ENCODE data around the gene ADARB2. TPM values are rescaled to one million over a fixed set of nuclear protein-coding genes. Genes with fewer than 3 reads are reported as not detected.

Gene ADARB2
- total RNA-seq, 1 donor from 2014 or later, result 1.8 TPM

GRCh38 chr10:1395481-1396296, 341.6 kb downstream of the ADARB2 start:
- Mint-ChIP-seq H3K9me3 (no peaks in the 10 kb centered on the region), H3K27ac (ENCODE audit: unreplicated experiment) (no peak overlapping the region), H3K4me3 (no peak overlapping the region), H3K27me3 (ENCODE audit: low read depth) (no peaks in the 10 kb centered on the region), H3K4me1 (peaks cover 11% of the 10 kb centered on the region), H3K36me3 (ENCODE audit: low read depth) (no peaks in the 10 kb centered on the region)
- no peak for TF ChIP-seq CTCF (conservative IDR thresholded peaks at IDR 0.05)
- DNase-seq (ENCODE audit: low read depth, low spot score), result no peak

DNA sequence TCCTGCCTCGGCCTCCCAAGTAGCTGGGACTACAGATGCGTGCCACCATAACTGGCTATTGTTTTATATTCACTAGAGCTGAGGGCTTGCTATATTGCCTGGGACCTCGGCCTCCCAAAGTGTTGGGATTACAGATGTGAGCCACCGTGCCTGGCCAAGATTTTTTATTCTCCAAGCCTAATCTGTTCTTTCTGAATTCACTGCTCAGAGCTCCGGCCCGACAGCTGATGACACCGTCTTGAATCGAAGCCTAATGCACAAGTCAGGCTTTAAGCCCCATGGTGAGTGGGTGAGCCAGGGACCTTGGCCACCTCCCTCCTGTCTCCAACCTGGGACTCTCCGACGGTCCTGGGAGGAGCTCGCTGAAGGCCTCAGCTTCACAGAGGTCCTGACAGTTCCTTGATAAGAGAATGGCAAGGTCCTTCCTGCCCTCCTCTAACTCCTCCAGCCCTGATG, 342.3 kb downstream of the ADARB2 start:
- Mint-ChIP-seq H3K4me1 (peaks cover 11% of the 10 kb centered on the region), H3K9me3 (no peaks in the 10 kb centered on the region), H3K4me3 (no peak overlapping the region), H3K27ac (ENCODE audit: unreplicated experiment) (no peak overlapping the region), H3K27me3 (ENCODE audit: low read depth) (no peaks in the 10 kb centered on the region), H3K36me3 (ENCODE audit: low read depth) (no peaks in the 10 kb centered on the region)
- no peak for TF ChIP-seq CTCF (conservative IDR thresholded peaks at IDR 0.05)
- no peak for DNase-seq (ENCODE audit: low read depth, low spot score)

DNA sequence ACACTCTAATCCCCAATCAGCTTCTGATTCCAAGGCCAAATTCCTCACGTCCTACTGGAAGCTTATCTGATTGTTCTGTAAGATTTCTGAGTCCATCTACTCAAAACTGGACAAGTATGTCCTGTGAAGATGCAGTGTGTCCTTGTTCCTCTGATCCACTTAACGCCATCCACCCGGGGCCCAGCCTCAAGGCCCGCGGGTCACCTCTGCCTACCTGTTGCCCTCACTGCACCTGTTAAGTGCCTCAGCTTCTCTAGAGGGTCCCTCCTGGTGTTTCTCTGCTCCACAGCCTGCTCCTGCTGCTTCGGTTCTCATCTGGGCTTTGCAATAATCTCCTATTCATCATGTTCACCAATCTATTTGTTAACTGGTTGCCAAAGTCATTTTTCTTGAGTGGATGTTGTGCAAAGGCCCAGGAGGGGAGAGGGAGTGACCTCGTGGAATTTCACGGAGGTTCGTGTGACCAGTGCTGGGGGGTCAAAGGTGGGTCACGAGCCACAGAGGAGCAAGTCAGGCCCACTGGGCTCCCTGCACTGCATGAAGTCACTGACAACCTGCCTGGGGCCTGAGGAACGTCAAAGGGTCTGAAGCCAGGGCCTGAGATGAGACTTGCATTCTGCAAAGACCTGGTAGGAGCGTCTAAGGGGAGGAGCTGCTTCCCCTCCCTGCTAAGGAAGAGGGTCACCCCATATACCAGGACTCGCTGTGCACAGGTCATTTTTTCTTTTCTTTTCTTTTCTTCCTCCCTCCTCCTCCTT, 343.0 kb downstream of the ADARB2 start:
- DNase-seq (ENCODE audit: low read depth, low spot score), result no peak
- no peaks in the 10 kb centered on the region for H3K27me3 Mint-ChIP-seq (ENCODE audit: low read depth)
- H3K36me3 Mint-ChIP-seq (ENCODE audit: low read depth), result no peaks in the 10 kb centered on the region
- peak overlapping the region; percentile 15 for H3K27ac Mint-ChIP-seq (ENCODE audit: unreplicated experiment)
- TF ChIP-seq CTCF (conservative IDR thresholded peaks at IDR 0.05), result no peak
- no peaks in the 10 kb centered on the region for H3K9me3 Mint-ChIP-seq
- H3K4me1 Mint-ChIP-seq, result peaks cover 4% of the 10 kb centered on the region
- H3K4me3 Mint-ChIP-seq, result no peak overlapping the region

DNA sequence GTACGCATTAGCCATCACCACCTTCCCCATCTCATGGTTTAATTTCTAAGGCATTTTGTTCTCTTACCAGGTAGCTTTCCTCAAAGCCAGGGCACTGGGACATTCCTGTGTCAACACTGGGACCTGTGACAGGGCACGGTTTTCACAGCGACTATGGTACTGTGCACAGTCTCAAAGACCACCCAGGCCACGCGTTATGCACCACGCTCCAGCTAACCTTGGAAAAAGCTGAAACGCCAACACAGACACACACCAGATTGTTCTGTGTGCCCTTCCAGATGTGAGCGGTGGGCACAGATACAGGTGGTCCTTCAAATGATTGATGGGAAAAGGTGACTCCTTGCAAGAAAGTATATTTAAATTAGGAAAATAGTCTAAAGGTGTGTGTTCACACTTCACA, 343.8 kb downstream of the ADARB2 start:
- Mint-ChIP-seq H3K4me3 (no peak overlapping the region), H3K9me3 (peaks cover 2% of the 10 kb centered on the region), H3K4me1 (peaks cover 3% of the 10 kb centered on the region), H3K36me3 (ENCODE audit: low read depth) (no peaks in the 10 kb centered on the region), H3K27ac (ENCODE audit: unreplicated experiment) (no peak overlapping the region), H3K27me3 (ENCODE audit: low read depth) (no peaks in the 10 kb centered on the region)
- no peak for DNase-seq (ENCODE audit: low read depth, low spot score)
- TF ChIP-seq CTCF (conservative IDR thresholded peaks at IDR 0.05), result no peak

- no peaks in the 10 kb centered on the region for H3K27me3 Mint-ChIP-seq (ENCODE audit: low read depth)
- no peak for TF ChIP-seq CTCF (conservative IDR thresholded peaks at IDR 0.05)
- peaks cover 2% of the 10 kb centered on the region for H3K9me3 Mint-ChIP-seq
- no peak for DNase-seq (ENCODE audit: low read depth, low spot score)
- no peak overlapping the region for H3K4me3 Mint-ChIP-seq
- no peaks in the 10 kb centered on the region for H3K36me3 Mint-ChIP-seq (ENCODE audit: low read depth)
- no peak overlapping the region for H3K27ac Mint-ChIP-seq (ENCODE audit: unreplicated experiment)
- peaks cover 3% of the 10 kb centered on the region for H3K4me1 Mint-ChIP-seq
Observed at GRCh38 chr10:1392127-1392526, 345.2 kb downstream of the ADARB2 start.
